ENCODE data around the gene IKBKE. TPM values are rescaled to one million over a fixed set of nuclear protein-coding genes. Genes with fewer than 3 reads are reported as not detected.
A peak's percentile ranks its signal among the peaks of the same experiment; 100 is the strongest.

Gene IKBKE
- total and polyA plus RNA-seq, 2 experiments from 2014 or later = 14.5 to 17.7 TPM

DNA sequence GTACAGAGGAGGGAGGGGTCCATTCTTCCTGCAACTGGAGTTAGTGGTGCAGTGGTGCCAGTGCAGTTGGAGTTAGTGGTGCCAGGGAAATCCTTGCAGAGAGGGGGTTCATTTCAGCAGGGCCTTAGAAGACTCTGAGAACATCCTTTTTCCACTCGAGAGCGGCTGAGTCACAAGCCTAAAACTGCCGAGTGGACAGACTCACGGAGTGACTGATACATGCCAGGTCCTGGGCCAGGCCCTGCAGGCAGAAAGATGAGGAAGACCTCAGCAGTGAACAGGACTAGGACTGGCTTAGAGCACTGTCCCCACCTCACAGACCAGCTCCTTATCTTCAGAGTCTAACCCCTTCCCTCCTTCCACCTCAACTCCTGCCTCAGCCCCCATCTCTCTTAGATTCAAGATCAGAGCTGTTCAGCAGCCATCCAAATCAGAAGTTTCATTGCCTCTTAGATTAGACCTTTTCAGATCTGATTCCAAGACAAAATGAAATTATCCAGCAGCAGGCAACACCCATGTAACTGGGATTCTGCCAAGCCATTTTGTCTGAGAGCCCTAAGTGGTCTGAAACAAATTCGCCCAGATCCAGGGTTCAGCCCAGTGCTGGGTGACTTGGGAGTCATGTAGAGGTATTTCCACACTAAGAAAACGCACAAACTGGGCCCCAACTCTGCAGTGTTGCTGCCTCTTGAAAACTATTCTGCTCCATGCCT is 12.7 kb upstream of the IKBKE start:
- H3K4me2 ChIP-seq (ENCODE audit: unreplicated experiment) = peak overlapping the region; percentile 77

GRCh38 chr1:206459703-206460102 is 10.6 kb upstream of the IKBKE start:
- Histone ChIP-seq H3K4me3 (no peak overlapping the region), H3K27ac (no peak overlapping the region), H3K4me1 (ENCODE audit: insufficient read depth) (peaks cover 33% of the 10 kb centered on the region), H2AFZ (no peak overlapping the region), H4K20me1 (ENCODE audit: insufficient read depth) (no peaks in the 10 kb centered on the region), H3F3A (ENCODE audit: insufficient read depth) (peaks cover 35% of the 10 kb centered on the region), H3K36me3 (ENCODE audit: low read depth) (peaks cover 18% of the 10 kb centered on the region), H3K9me3 (ENCODE audit: low read depth) (no peaks in the 10 kb centered on the region), H3K27me3 (replicated peaks; ENCODE audit: insufficient read depth) (no peaks in the 10 kb centered on the region), H3K79me2 (ENCODE audit: insufficient read depth) (no peaks in the 10 kb centered on the region), H3K9me2 (ENCODE audit: insufficient read depth) (no peaks in the 10 kb centered on the region), H3K4me2 (ENCODE audit: unreplicated experiment) (no peak overlapping the region), H3K9ac (no peak overlapping the region)
- in situ Hi-C loops (cut with MboI) = no loop called here
- no peak for DNase-seq
- TF ChIP-seq EZH2 (IDR thresholded peaks at IDR 0.05; ENCODE audit: insufficient read depth, poor library complexity, severe bottlenecking) = no peak
- TF ChIP-seq EZH2phosphoT487 (IDR thresholded peaks at IDR 0.05; ENCODE audit: insufficient read depth, low read depth) = no peak
- 94 to 98% methylated on average over 4 of the region's 4 CpGs for WGBS, 2 experiments (ENCODE audit: low coverage in 1 of 2, low lambda C conversion rate in 2 of 2, missing lambda C conversion rate in 2 of 2)

More for the DNA sequence above, 12.7 kb upstream of the IKBKE start:
- peaks cover 28% of the 10 kb centered on the region for H3K36me3 ChIP-seq (ENCODE audit: low read depth)
- no peak overlapping the region for H2AFZ ChIP-seq
- H3K27ac ChIP-seq = peak overlapping the region; percentile 69
- no peaks in the 10 kb centered on the region for H3K79me2 ChIP-seq (ENCODE audit: insufficient read depth)
- DNase-seq = peak; percentile 89
- H4K20me1 ChIP-seq (ENCODE audit: insufficient read depth) = no peaks in the 10 kb centered on the region
- TF ChIP-seq EZH2 (IDR thresholded peaks at IDR 0.05; ENCODE audit: insufficient read depth, poor library complexity, severe bottlenecking) (no peak), EZH2phosphoT487 (IDR thresholded peaks at IDR 0.05; ENCODE audit: insufficient read depth, low read depth) (no peak)
- in situ Hi-C loops (cut with MboI) = no loop called here
- WGBS, 2 experiments (ENCODE audit: low coverage in 1 of 2, low lambda C conversion rate in 2 of 2, missing lambda C conversion rate in 2 of 2) = 19 to 26% methylated on average over 6 of the region's 6 CpGs
- no peaks in the 10 kb centered on the region for H3K9me3 ChIP-seq (ENCODE audit: low read depth)
- no peaks in the 10 kb centered on the region for H3K27me3 ChIP-seq (replicated peaks; ENCODE audit: insufficient read depth)
- H3K4me1 ChIP-seq (ENCODE audit: insufficient read depth) = peaks cover 26% of the 10 kb centered on the region
- H3K9ac ChIP-seq = 0 out of 2 replicates have a peak overlapping the region, but pooled peaks have one; percentile 20
- peaks cover 21% of the 10 kb centered on the region for H3F3A ChIP-seq (ENCODE audit: insufficient read depth)
- no peaks in the 10 kb centered on the region for H3K9me2 ChIP-seq (ENCODE audit: insufficient read depth)
- no peak overlapping the region for H3K4me3 ChIP-seq

- no peak overlapping the region for H3K4me2 ChIP-seq (ENCODE audit: unreplicated experiment)
- no peak overlapping the region for H3K9ac ChIP-seq
- no peak for TF ChIP-seq EZH2phosphoT487 (IDR thresholded peaks at IDR 0.05; ENCODE audit: insufficient read depth, low read depth)
- TF ChIP-seq EZH2 (IDR thresholded peaks at IDR 0.05; ENCODE audit: insufficient read depth, poor library complexity, severe bottlenecking) = no peak
- H3K27me3 ChIP-seq (replicated peaks; ENCODE audit: insufficient read depth) = no peaks in the 10 kb centered on the region
- no peak overlapping the region for H2AFZ ChIP-seq
- no peak overlapping the region for H3K27ac ChIP-seq
- H3K36me3 ChIP-seq (ENCODE audit: low read depth) = peaks cover 15% of the 10 kb centered on the region
- no peaks in the 10 kb centered on the region for H3K9me2 ChIP-seq (ENCODE audit: insufficient read depth)
- H4K20me1 ChIP-seq (ENCODE audit: insufficient read depth) = no peaks in the 10 kb centered on the region
- H3K9me3 ChIP-seq (ENCODE audit: low read depth) = no peaks in the 10 kb centered on the region
- peaks cover 45% of the 10 kb centered on the region for H3F3A ChIP-seq (ENCODE audit: insufficient read depth)
- WGBS, 2 experiments (ENCODE audit: low coverage in 1 of 2, low lambda C conversion rate in 2 of 2, missing lambda C conversion rate in 2 of 2) = 86 to 88% methylated on average over 17 of the region's 17 CpGs
- H3K79me2 ChIP-seq (ENCODE audit: insufficient read depth) = no peaks in the 10 kb centered on the region
- peaks cover 35% of the 10 kb centered on the region for H3K4me1 ChIP-seq (ENCODE audit: insufficient read depth)
- in situ Hi-C loops (cut with MboI) = no loop called here
- H3K4me3 ChIP-seq = no peak overlapping the region
- DNase-seq = no peak
These were observed 9.3 kb upstream of the IKBKE start for GRCh38 chr1:206460836-206461426.

GRCh38 chr1:206461602-206462455 is 8.4 kb upstream of the IKBKE start:
- in situ Hi-C loops (cut with MboI) = no loop called here
- H3F3A ChIP-seq (ENCODE audit: insufficient read depth) = peaks cover 37% of the 10 kb centered on the region
- no peaks in the 10 kb centered on the region for H3K79me2 ChIP-seq (ENCODE audit: insufficient read depth)
- H3K36me3 ChIP-seq (ENCODE audit: low read depth) = peaks cover 12% of the 10 kb centered on the region
- H3K4me1 ChIP-seq (ENCODE audit: insufficient read depth) = peaks cover 26% of the 10 kb centered on the region
- H4K20me1 ChIP-seq (ENCODE audit: insufficient read depth) = no peaks in the 10 kb centered on the region
- WGBS, 2 experiments (ENCODE audit: low coverage in 1 of 2, low lambda C conversion rate in 2 of 2, missing lambda C conversion rate in 2 of 2) = 52 to 53% methylated on average over 9 of the region's 9 CpGs
- H3K27me3 ChIP-seq (replicated peaks; ENCODE audit: insufficient read depth) = no peaks in the 10 kb centered on the region
- no peak overlapping the region for H3K4me2 ChIP-seq (ENCODE audit: unreplicated experiment)
- H3K9me3 ChIP-seq (ENCODE audit: low read depth) = no peaks in the 10 kb centered on the region
- H3K9ac ChIP-seq = no peak overlapping the region
- peak; percentile 77 for DNase-seq
- no peak overlapping the region for H3K27ac ChIP-seq
- no peak overlapping the region for H2AFZ ChIP-seq
- TF ChIP-seq EZH2 (IDR thresholded peaks at IDR 0.05; ENCODE audit: insufficient read depth, poor library complexity, severe bottlenecking) (no peak), EZH2phosphoT487 (IDR thresholded peaks at IDR 0.05; ENCODE audit: insufficient read depth, low read depth) (no peak)
- H3K9me2 ChIP-seq (ENCODE audit: insufficient read depth) = no peaks in the 10 kb centered on the region
- no peak overlapping the region for H3K4me3 ChIP-seq
